WI38 (cell line): ENCODE data around the gene FAM83C.

ENCODE experiments used
- H3K4me3 ChIP-seq: 2 replicates; pipeline ENCODE4 v1.5.1; 2011; ENCODE audit warnings: low read depth, mild to moderate bottlenecking, control low read depth, low read length
- TF ChIP-seq, protein P1 (sequence below): IDR thresholded peaks from 2 replicates; pipeline ENCODE4 v1.5.1; 2012; ENCODE audit warnings: low read depth, mild to moderate bottlenecking, control low read depth, low read length

Gene FAM83C

DNA sequence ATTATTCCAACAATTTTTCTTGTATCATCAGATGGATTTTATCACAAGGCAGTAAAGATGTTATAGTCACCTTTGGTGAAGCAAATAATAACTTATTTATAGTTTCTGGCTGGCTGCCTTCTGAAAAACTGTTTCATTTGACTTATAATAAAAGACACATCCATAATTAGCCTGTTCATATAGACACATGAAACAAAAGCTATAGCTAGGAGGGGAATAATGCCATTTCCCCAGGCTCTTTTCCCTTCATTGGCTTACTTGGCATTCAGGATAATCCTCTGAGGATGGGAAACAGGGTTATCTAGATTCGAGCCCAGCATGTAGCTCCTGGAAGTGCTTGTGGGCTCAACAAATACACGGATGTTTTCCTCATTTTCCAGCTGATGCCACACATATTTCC, 48.2 kb downstream of the FAM83C start:
- no peak overlapping the region for H3K4me3 ChIP-seq
- TF ChIP-seq, protein P1, sequence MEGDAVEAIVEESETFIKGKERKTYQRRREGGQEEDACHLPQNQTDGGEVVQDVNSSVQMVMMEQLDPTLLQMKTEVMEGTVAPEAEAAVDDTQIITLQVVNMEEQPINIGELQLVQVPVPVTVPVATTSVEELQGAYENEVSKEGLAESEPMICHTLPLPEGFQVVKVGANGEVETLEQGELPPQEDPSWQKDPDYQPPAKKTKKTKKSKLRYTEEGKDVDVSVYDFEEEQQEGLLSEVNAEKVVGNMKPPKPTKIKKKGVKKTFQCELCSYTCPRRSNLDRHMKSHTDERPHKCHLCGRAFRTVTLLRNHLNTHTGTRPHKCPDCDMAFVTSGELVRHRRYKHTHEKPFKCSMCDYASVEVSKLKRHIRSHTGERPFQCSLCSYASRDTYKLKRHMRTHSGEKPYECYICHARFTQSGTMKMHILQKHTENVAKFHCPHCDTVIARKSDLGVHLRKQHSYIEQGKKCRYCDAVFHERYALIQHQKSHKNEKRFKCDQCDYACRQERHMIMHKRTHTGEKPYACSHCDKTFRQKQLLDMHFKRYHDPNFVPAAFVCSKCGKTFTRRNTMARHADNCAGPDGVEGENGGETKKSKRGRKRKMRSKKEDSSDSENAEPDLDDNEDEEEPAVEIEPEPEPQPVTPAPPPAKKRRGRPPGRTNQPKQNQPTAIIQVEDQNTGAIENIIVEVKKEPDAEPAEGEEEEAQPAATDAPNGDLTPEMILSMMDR = no peak

DNA sequence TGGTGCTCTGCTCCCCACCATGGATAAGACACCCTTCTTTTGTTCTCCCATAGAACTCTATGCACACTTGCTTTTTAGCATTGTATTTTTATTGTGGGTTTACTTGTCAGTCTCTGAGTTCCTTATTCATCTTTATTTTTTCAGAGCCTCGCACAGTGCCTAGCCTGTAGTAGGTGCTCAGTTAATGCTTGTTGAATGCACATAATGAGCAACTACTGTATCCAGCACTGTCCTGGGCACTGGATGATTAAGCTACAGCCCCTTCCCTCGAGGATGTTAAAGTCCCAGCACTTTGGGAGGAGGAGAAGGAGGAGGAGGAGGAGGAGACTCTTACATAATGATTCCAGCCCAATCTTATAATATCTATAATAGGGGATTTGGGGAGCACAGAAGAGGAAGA, 48.9 kb downstream of the FAM83C start:
- TF ChIP-seq, protein P1 = no peak
- H3K4me3 ChIP-seq = no peak overlapping the region

DNA sequence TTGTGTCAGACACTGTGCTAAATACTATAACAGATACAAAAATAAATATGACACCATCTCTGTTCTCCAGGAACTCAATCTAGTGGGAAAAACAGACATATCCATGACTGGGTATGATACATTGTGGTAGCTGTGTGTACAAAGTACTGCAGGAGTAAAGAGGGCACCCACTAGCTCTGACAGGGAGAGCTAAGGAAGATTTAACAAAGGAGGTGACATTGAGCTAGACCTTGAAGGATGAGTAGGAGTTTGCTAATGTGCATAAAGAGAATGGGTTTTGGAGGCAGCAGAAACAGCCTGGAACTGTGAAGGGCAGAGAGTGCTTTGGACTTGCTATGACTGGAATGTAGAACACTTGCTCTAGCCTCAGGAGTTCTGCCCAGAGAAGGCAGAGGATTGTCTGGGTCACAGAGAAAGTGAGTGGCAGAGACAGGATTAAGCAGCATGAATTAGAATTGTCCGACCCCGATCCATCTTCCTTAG, 51.4 kb downstream of the FAM83C start:
- H3K4me3 ChIP-seq = no peak overlapping the region

DNA sequence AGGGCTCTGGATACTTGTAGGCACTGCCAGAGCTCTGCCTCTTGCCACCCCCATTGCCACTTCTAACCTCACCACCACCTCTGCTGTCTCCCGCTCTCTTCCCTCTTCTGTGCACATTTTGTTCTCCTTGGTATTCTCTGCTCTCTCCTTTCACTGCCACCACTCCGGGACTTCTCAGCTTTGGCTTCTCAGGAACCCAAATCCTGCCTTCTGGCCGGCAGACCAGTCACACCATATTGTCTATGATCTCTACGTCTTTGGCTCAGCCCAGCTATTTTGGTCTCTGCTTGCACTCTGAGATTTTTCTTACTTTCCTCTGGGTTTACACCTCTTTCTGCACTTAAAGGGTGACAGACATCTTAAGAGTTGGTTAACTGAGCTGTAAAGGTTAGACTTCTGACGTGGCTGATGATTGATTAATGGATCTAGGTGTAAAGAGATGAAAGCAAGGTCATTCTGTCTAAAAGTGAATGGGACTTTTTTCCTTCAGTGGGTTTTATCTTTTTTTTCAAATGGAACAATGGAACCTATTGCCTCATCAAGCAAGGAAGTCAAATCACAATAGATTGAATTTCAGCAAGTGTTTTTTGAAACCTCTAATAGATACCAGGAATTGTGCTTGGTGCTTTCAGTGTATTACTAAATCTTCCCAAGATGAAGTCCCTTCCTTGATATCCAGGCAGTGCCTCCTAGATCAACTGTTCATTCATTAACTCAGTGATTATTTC, 52.0 kb downstream of the FAM83C start:
- H3K4me3 ChIP-seq = no peak overlapping the region
- TF ChIP-seq, protein P1 = no peak

More for the DNA sequence above, 51.4 kb downstream of the FAM83C start:
- TF ChIP-seq, protein P1 = no peak

DNA sequence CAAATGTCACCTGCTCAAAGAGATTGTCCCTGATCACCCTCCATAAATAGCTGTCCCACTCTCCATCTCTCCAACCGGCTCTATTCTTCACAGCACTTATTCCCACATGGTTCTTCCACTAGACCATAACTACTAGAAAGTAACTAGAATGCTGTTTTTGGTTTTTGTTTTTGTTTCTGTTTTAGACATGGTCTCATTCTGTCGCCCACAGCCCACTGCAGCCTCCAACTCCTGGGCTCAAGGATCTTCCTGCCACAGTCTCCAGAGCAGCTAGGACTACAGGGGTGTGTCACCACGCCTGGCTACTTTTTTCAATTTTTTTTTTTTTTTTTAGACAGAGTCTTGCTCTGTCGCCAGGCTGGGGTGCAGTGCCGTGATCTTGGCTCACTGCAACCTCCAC, 53.5 kb downstream of the FAM83C start:
- TF ChIP-seq, protein P1 = no peak

DNA sequence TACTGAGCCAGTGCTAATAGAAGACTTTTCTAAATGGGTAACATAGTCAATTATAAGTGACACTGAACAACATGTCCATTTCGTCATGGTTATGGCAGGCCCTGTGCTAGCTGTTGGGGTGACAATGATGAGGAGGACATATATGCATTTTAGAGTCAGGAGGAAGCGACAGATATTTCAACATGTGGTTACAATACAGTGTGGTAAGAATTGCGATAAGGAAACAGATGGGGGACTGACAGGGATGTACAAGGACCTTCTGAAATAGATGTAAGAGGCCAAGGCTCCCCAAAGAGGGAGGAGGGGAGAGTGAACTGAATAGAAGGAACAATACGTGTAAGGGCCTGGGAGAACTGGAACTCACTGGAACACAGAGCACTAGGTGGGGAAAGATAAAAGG, 54.1 kb downstream of the FAM83C start:
- TF ChIP-seq, protein P1 = no peak
- no peak overlapping the region for H3K4me3 ChIP-seq

More for the DNA sequence above, 53.5 kb downstream of the FAM83C start:
- H3K4me3 ChIP-seq = no peak overlapping the region

DNA sequence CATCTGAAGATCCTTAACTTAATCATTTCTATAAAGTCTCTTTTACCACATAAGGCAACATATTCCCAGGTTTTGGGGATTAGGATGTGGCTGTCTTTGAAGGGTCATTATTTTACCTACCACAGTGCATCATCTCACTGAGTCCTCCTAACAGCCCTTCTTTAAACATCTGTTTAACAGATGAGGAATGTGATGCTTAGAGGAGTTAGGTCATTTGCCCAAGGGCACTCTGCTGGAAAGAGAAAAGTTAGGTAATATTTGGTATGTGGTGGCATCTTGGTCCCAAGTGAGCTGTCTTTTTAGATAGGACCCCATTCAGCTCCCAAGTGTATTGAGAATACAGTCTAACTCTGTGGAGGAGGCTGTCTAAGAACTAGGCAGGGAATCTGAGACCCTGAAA, 54.7 kb downstream of the FAM83C start:
- no peak overlapping the region for H3K4me3 ChIP-seq
- TF ChIP-seq, protein P1 = no peak
